Brain microvascular endothelial cell (primary cell): Measurements from ENCODE around the gene DRAM1.
"Not testable (repeated sequence)": the region's sequence is repeated elsewhere in the genome, so short reads cannot be mapped to it uniquely, and the experiment has no call there.

ENCODE experiments used
- DNase-seq: peaks from one replicate; pipeline ENCODE4 v3.0.0-alpha.2; 2020
- H3K27ac ChIP-seq: fragments of 250-450 bp; sonication (Bioruptor Pico); 2 replicates; pipeline ENCODE4 v1.5.1; 2020; ENCODE audit warnings: mild to moderate bottlenecking, moderate library complexity
- H3K27me3 ChIP-seq: fragments of 250-450 bp; sonication (Bioruptor Pico); replicated peaks from 2 replicates; pipeline ENCODE4 v1.5.1; 2020; ENCODE audit warnings: mild to moderate bottlenecking
- H3K36me3 ChIP-seq: fragments of 250-450 bp; sonication (Bioruptor Pico); replicated peaks from 2 replicates; pipeline ENCODE4 v1.5.1; 2020; ENCODE audit warnings: mild to moderate bottlenecking
- H3K4me3 ChIP-seq: 2 replicates; pipeline ENCODE4 v1.5.1; 2011; ENCODE audit warnings: low read depth, mild to moderate bottlenecking, control low read depth, low read length, moderate library complexity
- in situ Hi-C: cut with HindIII; loops from 2 replicates; pipeline ENCODE4 v1.10.0; 2017; ENCODE audit warnings: low sequenced_read_pairs, low pct_ligation_motif_present
- TF ChIP-seq, protein P1 (sequence below): IDR thresholded peaks from 2 replicates; pipeline ENCODE4 v1.5.1; 2011; ENCODE audit warnings: low read depth, mild to moderate bottlenecking, moderate library complexity, low read length, control low read depth, inconsistent platforms; ENCODE audit errors: missing control alignments

DRAM1 gene

DNA sequence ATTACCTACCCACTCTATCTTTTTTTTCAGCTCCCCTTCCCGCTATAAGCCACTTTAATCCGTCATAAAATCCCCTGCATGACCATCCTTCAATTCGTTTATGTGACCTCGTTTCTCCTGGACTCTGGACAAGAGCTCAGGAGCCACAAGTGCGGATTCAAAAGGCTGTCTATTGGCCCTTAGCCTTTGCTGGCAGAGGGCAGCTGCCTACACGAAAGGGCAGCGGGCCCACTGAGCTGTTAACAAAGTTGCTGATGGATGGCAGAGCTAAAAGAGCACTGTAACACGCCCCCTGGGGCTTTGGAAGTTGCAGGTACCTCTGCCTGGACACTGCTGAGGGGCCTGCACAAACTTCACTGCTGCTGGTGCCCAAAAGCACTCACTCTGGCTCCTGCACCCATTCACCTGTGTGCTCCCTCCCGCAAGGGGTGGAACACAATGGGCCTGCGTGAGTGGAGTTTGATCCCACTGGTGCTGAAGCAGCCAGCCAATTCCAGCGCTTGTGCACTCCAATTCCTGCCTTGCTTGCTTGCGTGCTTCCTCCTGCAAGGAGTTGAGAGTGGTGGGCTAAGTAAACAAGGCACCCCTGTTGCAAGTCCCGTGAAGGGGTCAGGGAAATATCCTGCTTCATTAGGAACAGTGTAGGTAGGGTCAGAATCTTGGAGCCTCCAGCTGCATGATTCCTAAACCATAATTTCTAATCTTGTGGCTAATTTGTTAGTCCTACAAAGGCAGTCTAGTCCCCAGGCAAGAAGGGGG, 10.6 kb upstream of the DRAM1 start:
- Histone ChIP-seq H3K36me3 (no peaks in the 10 kb centered on the region), H3K27me3 (no peaks in the 10 kb centered on the region), H3K4me3 (no peak overlapping the region), H3K27ac (no peak overlapping the region)
- DNase-seq, result no peak
- in situ Hi-C loops, result no loop called here
- TF ChIP-seq, protein P1, sequence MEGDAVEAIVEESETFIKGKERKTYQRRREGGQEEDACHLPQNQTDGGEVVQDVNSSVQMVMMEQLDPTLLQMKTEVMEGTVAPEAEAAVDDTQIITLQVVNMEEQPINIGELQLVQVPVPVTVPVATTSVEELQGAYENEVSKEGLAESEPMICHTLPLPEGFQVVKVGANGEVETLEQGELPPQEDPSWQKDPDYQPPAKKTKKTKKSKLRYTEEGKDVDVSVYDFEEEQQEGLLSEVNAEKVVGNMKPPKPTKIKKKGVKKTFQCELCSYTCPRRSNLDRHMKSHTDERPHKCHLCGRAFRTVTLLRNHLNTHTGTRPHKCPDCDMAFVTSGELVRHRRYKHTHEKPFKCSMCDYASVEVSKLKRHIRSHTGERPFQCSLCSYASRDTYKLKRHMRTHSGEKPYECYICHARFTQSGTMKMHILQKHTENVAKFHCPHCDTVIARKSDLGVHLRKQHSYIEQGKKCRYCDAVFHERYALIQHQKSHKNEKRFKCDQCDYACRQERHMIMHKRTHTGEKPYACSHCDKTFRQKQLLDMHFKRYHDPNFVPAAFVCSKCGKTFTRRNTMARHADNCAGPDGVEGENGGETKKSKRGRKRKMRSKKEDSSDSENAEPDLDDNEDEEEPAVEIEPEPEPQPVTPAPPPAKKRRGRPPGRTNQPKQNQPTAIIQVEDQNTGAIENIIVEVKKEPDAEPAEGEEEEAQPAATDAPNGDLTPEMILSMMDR, result no peak

DNA sequence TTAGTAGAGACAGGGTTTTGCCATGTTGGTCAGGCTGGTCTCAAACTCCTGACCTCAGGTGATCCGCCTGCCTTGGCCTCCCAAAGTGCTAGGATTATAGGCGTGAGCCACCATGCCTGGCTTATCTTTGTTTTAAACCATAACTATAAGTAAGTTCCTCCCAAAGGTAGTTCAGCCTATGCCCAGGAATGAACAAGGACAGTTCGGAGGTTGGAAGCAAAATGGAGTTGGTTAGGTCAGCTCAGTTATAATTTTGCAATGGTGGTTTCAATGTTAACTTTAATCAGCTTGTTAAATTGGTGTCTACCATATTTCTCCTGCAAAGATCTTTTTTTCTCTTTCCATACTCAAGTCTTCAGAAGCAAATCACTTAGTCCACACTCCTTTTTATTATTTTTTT, 9.8 kb upstream of the DRAM1 start:
- in situ Hi-C loops, H3K27ac ChIP-seq, H3K36me3 ChIP-seq, DNase-seq, H3K4me3 ChIP-seq, H3K27me3 ChIP-seq: not testable (repeated sequence)

DNA sequence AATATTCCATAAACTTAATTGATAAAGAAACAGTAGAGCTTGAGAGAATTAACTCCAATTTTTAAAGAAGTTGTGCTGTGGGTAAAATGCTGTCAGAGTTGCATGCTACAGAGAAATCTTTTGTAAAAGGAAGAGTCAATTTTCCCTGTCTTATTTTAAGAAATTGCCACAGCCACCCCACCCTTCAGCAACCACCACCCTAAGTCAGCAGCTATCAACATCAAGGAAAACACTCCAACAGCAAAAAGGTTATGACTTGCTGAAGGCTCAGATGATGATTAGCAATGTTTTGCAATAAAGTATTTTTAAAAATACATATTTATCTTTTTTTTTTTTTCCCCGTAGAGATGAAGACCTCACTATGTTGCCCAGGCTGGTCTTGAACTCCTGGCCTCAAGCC, 6.5 kb upstream of the DRAM1 start:
- Histone ChIP-seq H3K27me3 (no peaks in the 10 kb centered on the region), H3K27ac (no peak overlapping the region), H3K4me3 (no peak overlapping the region), H3K36me3 (no peaks in the 10 kb centered on the region)
- TF ChIP-seq, protein P1, result no peak
- no peak for DNase-seq
- in situ Hi-C loops, result no loop called here

DNA sequence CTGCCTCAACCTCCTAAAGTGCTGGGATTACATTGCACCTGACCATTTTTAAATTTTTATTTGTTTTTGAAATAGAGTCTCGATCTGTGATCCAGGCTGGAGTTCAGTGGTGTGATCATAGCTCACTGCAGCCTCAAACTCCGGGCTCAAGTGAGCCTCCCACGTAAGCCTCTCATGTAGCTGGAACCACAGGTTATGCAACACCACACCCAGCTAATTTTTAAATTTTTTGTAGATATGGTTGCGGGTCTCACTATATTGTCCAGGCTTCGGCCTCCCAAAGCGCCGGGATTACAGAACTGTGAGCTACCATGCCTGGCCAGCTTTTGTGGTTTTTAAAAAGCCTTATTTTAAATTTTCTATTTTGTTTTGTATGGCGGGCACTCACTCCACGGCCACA, 2.2 kb upstream of the DRAM1 start:
- H3K27ac ChIP-seq, result peak overlapping the region; percentile 95
- in situ Hi-C loops, result no loop called here
- H3K27me3 ChIP-seq, result no peaks in the 10 kb centered on the region
- no peaks in the 10 kb centered on the region for H3K36me3 ChIP-seq
- no peak overlapping the region for H3K4me3 ChIP-seq
- DNase-seq, result no peak
- TF ChIP-seq, protein P1, result no peak

DNA sequence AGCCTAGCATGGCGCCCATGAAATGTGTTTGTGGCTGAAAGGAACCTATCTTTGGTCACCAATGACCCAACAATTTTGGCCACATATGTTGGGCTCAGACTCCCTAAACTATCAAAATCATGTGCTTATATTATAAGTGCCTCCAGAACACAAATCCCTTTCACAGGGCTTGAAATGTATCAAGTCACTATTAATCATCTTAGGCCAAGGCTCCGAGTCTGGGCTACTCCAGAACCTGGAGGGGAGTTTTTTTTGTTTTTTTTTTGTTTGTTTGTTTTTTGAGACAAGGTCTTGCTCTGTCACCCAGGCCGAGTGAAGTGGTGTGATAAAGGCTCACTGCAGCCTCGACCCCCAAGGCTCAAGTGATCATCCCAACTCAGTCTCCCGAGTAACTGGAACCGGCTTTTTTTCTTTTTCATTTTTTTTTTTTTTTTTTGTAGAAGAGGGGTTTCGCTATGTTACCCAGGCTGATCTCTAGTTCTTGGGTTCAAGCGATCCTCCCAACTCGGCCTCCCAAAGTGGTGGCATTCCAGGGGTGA, 989 bp upstream of the DRAM1 start:
- no peaks in the 10 kb centered on the region for H3K27me3 ChIP-seq
- peak overlapping the region; percentile 95 for H3K27ac ChIP-seq
- H3K4me3 ChIP-seq, result peak overlapping the region; percentile 85
- TF ChIP-seq, protein P1, result no peak
- in situ Hi-C loops, result no loop called here
- no peak for DNase-seq
- peaks cover 5% of the 10 kb centered on the region for H3K36me3 ChIP-seq

DNA sequence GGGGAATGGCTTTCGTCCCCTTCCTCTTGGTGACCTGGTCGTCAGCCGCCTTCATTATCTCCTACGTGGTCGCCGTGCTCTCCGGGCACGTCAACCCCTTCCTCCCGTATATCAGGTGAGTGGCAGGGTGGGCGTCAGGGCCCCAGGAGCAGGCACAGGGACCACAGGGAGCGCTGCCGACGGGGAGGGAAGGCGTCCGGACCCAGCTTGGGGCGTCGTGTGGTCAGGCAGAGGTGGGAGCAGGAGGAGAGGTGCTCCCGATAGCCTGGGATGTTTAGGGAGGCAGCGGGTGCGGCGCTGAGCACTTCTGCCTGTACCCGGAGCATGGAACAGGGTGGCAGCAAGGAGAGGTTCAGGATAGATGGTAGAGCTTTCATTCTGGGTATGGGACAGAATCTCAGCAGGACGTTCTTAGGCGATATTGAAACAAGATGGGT, 444 bp downstream of the DRAM1 start:
- TF ChIP-seq, protein P1, result no peak
- peak overlapping the region; percentile 85 for H3K4me3 ChIP-seq
- peaks cover 5% of the 10 kb centered on the region for H3K36me3 ChIP-seq
- H3K27ac ChIP-seq, result peak overlapping the region; percentile 95
- in situ Hi-C loops, result no loop called here
- H3K27me3 ChIP-seq, result no peaks in the 10 kb centered on the region
- DNase-seq, result no peak
